ENCODE measurements around the gene DUSP22.

The DUSP22 gene

DNA sequence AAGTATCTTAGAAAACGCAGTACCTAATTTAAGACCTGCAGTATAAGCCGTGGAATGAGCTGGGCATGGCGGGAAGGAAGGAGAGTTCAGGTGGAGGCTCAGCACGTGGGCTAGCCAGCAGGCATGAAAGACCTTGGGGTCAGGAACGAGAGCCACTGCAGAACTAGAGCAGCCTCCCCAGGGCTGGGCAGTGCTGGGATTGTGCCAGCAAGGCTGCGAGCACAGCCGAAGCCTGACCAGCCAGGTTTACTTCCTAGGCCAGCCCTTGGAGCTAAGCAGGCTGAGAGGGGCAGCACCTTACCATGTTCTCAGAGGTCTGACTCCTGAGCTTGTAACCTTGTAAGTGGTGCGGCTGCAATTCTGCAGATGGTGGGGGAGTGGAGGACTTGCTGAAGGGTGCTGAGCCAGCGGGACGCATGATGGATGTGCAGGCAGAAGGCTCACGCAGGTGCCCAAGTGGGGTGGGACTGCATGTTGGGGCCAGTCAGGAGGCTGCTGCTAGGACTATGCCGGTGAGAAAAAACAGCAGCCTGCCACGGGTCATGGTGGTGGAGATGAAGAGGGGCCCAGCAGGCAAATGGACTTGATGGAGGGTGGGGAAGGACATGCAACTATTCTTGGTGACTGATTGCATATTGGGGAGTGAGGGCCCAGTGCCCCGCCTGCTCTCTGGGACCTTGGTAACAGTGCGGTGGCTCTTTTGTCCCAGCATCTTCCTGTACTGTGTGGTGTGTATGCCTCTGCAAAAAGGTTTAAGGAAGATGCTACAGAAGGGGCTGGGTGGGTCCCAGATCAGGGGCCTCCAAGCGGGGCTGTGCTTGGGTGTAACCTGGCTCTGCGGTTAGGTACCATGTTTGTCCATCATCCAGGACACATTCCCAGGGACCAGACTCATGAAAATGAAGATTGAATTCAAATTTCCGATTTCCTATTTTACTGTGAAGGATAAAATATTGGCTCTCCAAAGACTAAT, 61.6 kb downstream of the DUSP22 start:
- DNase-seq = no peak

- DNase-seq = no peak
Observed at GRCh38 chr6:354631-355280, 62.5 kb downstream of the DUSP22 start.

DNA sequence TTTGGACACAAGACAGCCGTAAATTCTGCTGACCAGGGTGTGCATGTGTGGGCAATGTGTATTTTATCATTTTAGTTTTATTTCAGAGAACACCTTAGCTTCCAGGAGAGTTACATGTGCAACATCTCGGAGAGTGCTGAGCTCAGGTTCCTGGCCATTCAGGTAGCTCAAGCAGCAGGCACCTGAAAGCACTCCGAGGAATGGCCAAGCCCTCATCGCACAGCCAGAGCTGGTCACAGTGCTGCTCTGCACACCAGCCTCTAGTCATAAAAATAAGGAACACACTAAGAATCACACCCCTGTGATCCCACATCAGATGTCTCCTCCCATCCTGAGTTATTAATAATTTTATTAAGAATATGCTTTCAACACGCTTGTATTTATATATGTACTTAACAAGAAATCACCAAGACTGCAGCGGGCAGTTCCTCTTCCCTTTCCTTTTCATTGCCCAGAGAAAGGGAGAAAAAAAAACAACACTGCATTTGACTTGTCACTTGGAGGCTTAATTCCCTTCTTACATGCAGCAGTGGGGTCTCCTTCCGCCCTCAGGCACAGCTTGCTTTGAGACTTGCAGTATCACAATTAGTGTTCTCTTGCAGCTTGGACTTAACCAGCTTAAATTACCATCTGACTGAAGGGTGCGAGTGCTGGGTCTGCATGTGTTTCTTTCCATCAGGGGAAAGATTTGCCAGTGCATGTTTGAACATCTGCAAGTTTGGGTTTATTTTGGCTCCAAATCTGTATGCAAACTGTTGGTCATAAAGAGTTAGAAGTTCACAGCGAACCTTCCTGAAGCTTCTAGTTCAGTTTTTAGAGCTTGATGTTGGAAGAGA, 63.3 kb downstream of the DUSP22 start:
- DNase-seq = no peak

DNA sequence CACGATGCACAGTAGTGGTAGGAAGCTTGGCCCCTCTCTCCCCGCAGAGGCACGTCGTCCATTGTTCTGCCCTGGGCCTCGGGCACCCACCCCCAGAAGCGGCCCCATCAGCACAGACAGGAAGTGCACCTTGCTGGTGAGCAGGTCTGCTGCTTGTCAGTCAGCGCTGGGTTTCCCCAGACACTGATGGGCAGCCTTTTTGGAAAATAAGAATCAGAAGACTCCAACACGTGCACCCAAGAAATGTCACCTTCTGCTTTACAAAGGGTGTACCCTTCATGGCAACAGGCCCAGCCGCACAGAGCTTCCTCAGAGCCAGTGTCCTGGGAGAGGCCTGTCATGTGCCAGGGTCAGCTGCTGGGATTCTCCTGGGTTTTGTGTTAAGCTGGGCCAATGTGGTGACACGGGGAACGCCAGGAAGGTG, 64.6 kb downstream of the DUSP22 start:
- no peak for DNase-seq

- no peak for DNase-seq
Observed at GRCh38 chr6:357261-357790, 65.0 kb downstream of the DUSP22 start.

DNA sequence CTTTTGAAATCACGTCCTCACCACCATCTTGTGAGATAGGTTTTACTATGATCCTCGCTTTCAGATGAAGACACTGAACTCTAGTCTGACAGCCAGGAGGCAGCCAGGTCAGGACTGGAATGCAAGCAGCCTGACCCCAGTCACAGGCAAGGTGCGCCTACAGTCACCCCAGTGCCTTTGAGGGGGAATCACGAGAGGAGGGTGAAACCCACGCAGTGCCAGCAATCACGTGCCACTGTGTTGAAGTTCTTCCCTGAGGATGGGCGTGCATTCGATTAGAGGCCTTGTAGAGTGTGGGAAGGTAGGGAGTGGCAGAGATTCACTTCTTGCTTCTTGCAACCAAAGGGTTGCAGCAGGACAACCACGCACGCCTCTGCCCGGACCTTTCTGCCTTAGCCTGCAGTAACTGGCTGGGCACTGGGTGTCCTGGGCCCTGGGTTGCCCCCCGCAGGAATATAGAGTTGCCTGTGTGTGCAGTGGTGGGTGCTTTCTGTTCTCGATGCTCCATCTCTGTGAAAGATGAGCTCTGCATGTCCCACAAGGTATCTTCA, 65.6 kb downstream of the DUSP22 start:
- no peak for DNase-seq

DNA sequence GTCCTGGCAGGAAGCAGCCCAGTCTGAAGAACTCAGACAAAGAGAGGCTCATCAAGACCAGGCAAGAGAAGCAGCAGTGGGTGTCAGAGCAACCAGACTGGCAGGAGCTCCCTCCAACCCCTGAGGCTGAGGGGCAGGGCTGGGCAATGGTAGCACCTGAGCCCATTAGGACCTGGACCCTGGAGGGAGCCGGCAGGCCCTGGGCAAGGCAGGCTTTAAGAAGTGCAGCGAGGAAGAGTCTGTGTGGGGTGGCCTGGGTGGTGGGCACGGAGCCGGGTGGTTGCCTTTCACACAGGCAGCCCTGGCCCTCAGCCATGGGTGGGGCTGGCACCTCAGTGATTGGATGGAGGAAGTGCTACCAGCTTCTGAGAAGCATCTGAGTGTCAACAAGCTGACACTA, 66.1 kb downstream of the DUSP22 start:
- no peak for DNase-seq

DNA sequence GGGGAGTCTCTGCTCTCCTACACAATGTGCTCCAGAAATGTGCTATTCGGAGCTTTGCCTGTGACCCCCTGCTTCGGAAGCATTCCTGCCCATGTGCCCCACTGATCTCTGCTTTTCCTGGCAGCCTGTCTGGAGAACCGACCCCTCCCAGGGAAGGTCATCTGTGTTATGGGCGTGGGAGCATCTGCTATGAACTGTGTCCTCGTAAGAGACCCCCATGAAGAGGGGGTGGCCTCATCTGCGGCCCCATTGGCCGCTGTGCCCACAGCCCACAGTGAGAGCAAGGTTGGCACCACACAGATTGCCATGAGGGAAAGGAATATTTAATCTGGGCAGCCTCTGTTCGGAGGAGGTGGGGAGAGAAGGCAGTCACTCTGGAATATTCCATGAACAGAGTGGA, 66.6 kb downstream of the DUSP22 start:
- DNase-seq = no peak

GRCh38 chr6:359261-360035, 67.2 kb downstream of the DUSP22 start:
- no peak for DNase-seq

DNA sequence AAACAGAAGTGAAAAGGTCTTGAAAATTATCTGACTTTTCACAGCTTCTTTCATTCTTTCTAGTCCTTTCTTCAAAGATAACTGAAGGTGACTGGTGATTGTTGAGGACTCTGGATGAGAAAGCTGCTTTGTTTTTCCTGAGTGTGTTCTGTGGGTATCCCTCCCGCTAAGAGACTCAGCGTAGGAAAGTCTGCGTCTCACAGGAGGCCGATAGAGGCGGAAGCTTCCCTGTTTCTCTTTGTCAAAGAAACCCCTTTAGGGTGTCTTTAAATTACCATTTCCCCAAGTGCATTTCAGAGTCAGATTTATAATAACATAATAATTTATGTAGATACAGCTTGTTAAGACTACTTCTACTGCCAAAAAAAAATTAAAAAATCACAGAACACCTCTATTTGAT, 68.1 kb downstream of the DUSP22 start:
- no peak for DNase-seq

DNA sequence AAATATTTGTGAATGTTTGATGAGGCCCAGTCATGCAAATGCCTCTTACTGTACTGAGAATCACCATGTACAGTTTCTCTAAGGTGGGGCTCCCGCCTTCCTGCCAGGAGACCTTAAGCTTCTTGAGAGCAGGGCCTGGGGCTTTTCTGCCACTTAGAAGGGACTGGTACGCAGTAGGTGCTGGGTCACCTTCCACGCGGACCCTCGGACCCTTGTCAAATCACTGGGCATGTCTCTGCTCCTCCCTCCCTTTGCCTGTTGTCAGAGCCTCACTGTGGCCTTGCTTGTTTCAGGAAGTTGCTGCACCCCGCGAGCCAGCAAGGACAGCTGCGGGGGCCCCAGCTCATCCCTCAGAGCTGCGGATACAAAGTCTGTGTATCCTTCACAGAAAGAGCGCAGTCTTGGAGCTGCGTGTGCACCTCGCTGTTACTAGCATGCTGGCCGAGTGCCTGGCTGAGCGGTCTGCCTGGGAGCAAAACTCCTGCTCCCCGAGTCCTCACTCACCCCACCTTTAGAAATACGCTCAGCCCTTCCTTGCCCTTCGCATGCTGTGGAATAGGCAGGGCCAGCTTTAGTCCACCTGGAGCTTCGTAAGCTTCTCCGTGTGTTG, 68.6 kb downstream of the DUSP22 start:
- DNase-seq = no peak

- no peak for DNase-seq
Observed at GRCh38 chr6:361411-362132, 69.3 kb downstream of the DUSP22 start.

DNA sequence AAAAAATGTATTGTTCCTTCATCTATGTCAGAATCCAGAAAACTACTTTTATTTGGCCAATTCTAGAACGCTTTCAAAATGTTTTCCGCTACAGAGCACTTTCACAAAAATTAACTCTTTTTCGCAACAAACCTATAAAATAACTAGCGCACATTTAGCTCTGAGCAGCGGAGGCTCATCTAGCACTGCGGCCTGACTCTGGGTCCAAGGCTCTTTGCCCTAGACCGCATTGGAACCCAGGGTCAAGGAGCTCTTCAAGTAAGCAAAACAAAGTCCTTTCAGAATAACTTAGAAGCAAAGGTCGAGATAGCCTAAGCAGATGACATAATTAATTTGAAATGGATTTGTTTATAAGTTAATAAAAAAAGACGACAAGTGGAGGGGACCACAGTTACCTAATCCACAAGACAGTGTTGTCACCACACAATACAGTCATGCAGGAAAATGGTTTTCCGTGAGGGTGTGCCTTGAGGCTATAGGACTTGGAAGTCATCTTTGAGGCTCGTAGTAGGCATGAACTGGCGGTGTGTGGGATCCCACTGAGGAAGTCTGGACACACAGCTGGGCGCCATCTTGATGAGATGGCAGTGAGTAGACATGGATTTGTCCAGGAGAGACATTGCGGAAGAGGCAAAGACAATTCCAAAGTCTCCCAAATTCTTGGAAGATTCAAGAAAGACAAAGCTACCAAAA, 70.1 kb downstream of the DUSP22 start:
- DNase-seq = no peak

GRCh38 chr6:362924-363249, 70.6 kb downstream of the DUSP22 start:
- no peak for DNase-seq

GRCh38 chr6:363291-363690, 71.0 kb downstream of the DUSP22 start:
- no peak for DNase-seq

GRCh38 chr6:363909-364308, 71.6 kb downstream of the DUSP22 start:
- no peak for DNase-seq

GRCh38 chr6:364609-365540, 72.6 kb downstream of the DUSP22 start:
- no peak for DNase-seq

GRCh38 chr6:365835-366234, 73.5 kb downstream of the DUSP22 start:
- DNase-seq = no peak

All from CD4-positive, alpha-beta T cell treated with Interleukin-12 subunit alpha and Interleukin-12 subunit beta, for 1 hour (primary cell).